ENCODE data around the gene NFIX.

DNA sequence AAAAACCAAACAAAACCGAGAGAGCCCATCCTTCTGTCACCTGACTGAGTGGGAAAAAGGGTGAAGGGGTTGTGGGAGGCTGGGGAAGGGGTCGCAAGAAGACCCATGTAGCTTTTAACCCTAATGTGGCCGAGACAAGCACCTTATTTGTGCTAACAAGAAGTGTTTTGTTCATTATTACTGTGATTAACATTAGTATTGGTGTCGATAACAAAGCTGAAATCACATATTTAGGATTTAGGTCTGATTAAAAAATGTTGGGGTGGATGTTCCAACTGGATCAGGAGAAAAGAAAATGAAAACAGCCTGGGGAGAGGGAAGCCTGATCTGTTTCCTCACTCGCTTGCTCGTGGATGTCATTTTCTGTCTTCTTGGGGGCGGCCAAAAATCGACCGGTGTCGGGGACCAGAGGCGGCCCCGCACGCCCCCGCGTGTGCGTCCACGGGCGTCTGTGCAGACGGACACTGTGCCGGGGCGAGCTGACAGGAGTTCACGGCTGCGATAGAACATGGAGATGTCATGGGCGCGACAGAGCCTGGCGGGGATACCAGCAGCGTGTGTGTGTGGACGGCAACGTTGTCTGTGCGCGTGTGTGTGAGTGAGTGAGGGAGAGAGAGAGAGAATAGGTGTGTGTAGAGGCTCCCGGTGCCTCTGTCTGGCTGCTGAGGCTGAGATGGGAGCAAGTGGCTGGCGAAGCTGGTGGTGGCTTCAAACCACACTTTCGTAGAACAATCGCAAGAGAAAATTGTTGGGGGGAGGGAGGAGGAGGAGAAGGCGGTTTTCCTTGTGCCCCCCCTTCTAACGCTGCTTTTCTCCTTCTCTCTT, 29.1 kb downstream of the NFIX start:
- TF ChIP-seq, protein P1, sequence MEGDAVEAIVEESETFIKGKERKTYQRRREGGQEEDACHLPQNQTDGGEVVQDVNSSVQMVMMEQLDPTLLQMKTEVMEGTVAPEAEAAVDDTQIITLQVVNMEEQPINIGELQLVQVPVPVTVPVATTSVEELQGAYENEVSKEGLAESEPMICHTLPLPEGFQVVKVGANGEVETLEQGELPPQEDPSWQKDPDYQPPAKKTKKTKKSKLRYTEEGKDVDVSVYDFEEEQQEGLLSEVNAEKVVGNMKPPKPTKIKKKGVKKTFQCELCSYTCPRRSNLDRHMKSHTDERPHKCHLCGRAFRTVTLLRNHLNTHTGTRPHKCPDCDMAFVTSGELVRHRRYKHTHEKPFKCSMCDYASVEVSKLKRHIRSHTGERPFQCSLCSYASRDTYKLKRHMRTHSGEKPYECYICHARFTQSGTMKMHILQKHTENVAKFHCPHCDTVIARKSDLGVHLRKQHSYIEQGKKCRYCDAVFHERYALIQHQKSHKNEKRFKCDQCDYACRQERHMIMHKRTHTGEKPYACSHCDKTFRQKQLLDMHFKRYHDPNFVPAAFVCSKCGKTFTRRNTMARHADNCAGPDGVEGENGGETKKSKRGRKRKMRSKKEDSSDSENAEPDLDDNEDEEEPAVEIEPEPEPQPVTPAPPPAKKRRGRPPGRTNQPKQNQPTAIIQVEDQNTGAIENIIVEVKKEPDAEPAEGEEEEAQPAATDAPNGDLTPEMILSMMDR (IDR thresholded peaks at IDR 0.05; ENCODE audit: borderline replicate concordance, extremely low read depth, low read length, poor library complexity, severe bottlenecking): no peak
- no peak for TF ChIP-seq EZH2 (IDR thresholded peaks at IDR 0.05; ENCODE audit: borderline replicate concordance, low read depth, low read length, severe bottlenecking)
